ENCODE results near the gene DIPK1A.

DIPK1A gene

GRCh38 chr1:92949937-92950817 is 11.1 kb downstream of the DIPK1A start:
- DNase-seq, result no peak

GRCh38 chr1:92948071-92948470 is 13.2 kb downstream of the DIPK1A start:
- DNase-seq, result no peak

- DNase-seq, result no peak
Measured at GRCh38 chr1:92945748-92946270, 15.5 kb downstream of the DIPK1A start.

GRCh38 chr1:92944901-92945747 is 16.1 kb downstream of the DIPK1A start:
- DNase-seq, result no peak

- DNase-seq, result no peak
Measured at GRCh38 chr1:92943502-92943847, 17.8 kb downstream of the DIPK1A start.

GRCh38 chr1:92940541-92940940 is 20.7 kb downstream of the DIPK1A start:
- DNase-seq, result no peak

- no peak for DNase-seq
Measured at GRCh38 chr1:92937731-92938130, 23.5 kb downstream of the DIPK1A start.

- DNase-seq, result no peak
Measured at GRCh38 chr1:92936865-92937264, 24.4 kb downstream of the DIPK1A start.

- no peak for DNase-seq
Measured at GRCh38 chr1:92934395-92935378, 26.6 kb downstream of the DIPK1A start.

- no peak for DNase-seq
Measured at GRCh38 chr1:92933459-92933858, 27.8 kb downstream of the DIPK1A start.

GRCh38 chr1:92931691-92932090 is 29.6 kb downstream of the DIPK1A start:
- no peak for DNase-seq

- DNase-seq, result no peak
Measured at GRCh38 chr1:92929461-92929860, 31.8 kb downstream of the DIPK1A start.

GRCh38 chr1:92927870-92928269 is 33.4 kb downstream of the DIPK1A start:
- DNase-seq, result no peak

- DNase-seq, result no peak
Measured at GRCh38 chr1:92926873-92927272, 34.4 kb downstream of the DIPK1A start.

GRCh38 chr1:92924501-92924900 is 36.8 kb downstream of the DIPK1A start:
- no peak for DNase-seq

GRCh38 chr1:92923664-92924063 is 37.6 kb downstream of the DIPK1A start:
- no peak for DNase-seq

- no peak for DNase-seq
Measured at GRCh38 chr1:92922356-92923035, 38.8 kb downstream of the DIPK1A start.

GRCh38 chr1:92921031-92922023 is 39.9 kb downstream of the DIPK1A start:
- no peak for DNase-seq

GRCh38 chr1:92916899-92917298 is 44.4 kb downstream of the DIPK1A start:
- DNase-seq, result no peak

GRCh38 chr1:92915547-92915946 is 45.7 kb downstream of the DIPK1A start:
- DNase-seq, result no peak

Measured in CD4-positive, alpha-beta T cell treated with Interleukin-10 for 1 hour (primary cell).